ENCODE results near the gene NYNRIN.

- TF ChIP-seq CTCF (IDR thresholded peaks at IDR 0.05; ENCODE audit: control extremely low read depth in 1 of 3, insufficient read depth in 1 of 3, low read depth in 1 of 3, low read length in 3 of 3) (no peak), TEAD4 (IDR thresholded peaks at IDR 0.05; ENCODE audit: low read depth, low read length) (no peak), ATF2 (IDR thresholded peaks at IDR 0.05; ENCODE audit: low read length) (no peak), CHD1 (IDR thresholded peaks at IDR 0.05; ENCODE audit: low read depth, low read length) (no peak), CHD2 (IDR thresholded peaks at IDR 0.05; ENCODE audit: low read length) (no peak), SIN3A (conservative IDR thresholded peaks at IDR 0.05 in 1 of 2, IDR thresholded peaks at IDR 0.05 in 1 of 2; ENCODE audit: low read depth in 1 of 2, low read length in 2 of 2) (no peak)
Observed at GRCh38 chr14:24409192-24409591, 10.4 kb downstream of the NYNRIN start.

All from H1 (cell line).